HEK293 (cell line): ENCODE data around the gene PRPF4.
A peak's percentile ranks its signal among the peaks of the same experiment; 100 is the strongest.

ENCODE experiments used
- CTCF ChIA-PET: fragments of 350-600 bp; formaldehyde crosslinking; extraction: SDS; loops from one replicate; lab custom pipeline; 2021; ENCODE audit warnings: antibody characterized with exemption; lab: Yijun Ruan, JAX
- POLR2A ChIA-PET: fragments of 300-600 bp; formaldehyde crosslinking; extraction: SDS; loops from one replicate; lab custom pipeline; 2020; ENCODE audit warnings: antibody characterized with exemption, inconsistent platforms; lab: Yijun Ruan, JAX
- H3K27ac ChIP-seq: fragments of 200-500 bp; sonication (Bioruptor generic); 2 replicates; pipeline ENCODE4 v1.5.1; 2014; ENCODE audit warnings: low read depth, low read length, control low read depth, inconsistent platforms; ENCODE audit errors: extremely low read depth
- H3K36me3 ChIP-seq, 2 experiments: fragments of 200-500 bp in 1 of 2; sonication (Bioruptor generic) in 1 of 2; 1 replicate in 1 of 2; 2 replicates in 1 of 2; pipeline ENCODE4 v1.5.1; 2014 to 2017; ENCODE audit warnings: inconsistent platforms in 2 of 2, low read length in 2 of 2; ENCODE audit not compliant: control insufficient read depth in 2 of 2, insufficient read depth in 1 of 2
- H3K4me1 ChIP-seq: fragments of 200-500 bp; sonication (Bioruptor generic); 2 replicates; pipeline ENCODE4 v1.5.1; 2014; ENCODE audit warnings: mild to moderate bottlenecking, low read length, inconsistent platforms; ENCODE audit not compliant: control insufficient read depth, insufficient read depth
- H3K4me3 ChIP-seq: 2 replicates; pipeline ENCODE4 v1.5.1; 2011; ENCODE audit warnings: low read depth, mild to moderate bottlenecking, control low read depth, low read length, moderate library complexity
- H3K9me3 ChIP-seq: fragments of 200-500 bp; sonication (Bioruptor generic); 2 replicates; pipeline ENCODE4 v1.5.1; 2014; ENCODE audit warnings: low read depth, low read length, inconsistent platforms; ENCODE audit not compliant: control insufficient read depth, insufficient read depth
- HOXD13 ChIP-seq: sonication (generic); formaldehyde crosslinking; IDR thresholded peaks from 2 replicates; pipeline ENCODE4 v1.8.0; 2022; ENCODE audit warnings: missing genetic modification reagents, borderline replicate concordance
- KLF1 ChIP-seq: fragments of 450-650 bp; formaldehyde crosslinking; IDR thresholded peaks from 2 replicates; pipeline ENCODE4 v1.5.1; 2016; ENCODE audit warnings: missing biosample characterization, missing genetic modification characterization
- SALL2 ChIP-seq: fragments of 450-650 bp; formaldehyde crosslinking; IDR thresholded peaks from 2 replicates; pipeline ENCODE4 v1.5.0; 2017; ENCODE audit warnings: missing biosample characterization, mild to moderate bottlenecking, missing genetic modification characterization, borderline replicate concordance
- SP2 ChIP-seq: fragments of 450-650 bp; formaldehyde crosslinking; IDR thresholded peaks from 2 replicates; pipeline ENCODE4 v1.5.1; 2016; ENCODE audit warnings: missing biosample characterization, missing genetic modification characterization
- ZBTB20 ChIP-seq: fragments of 450-650 bp; formaldehyde crosslinking; IDR thresholded peaks from 2 replicates; pipeline ENCODE4 v1.5.1; 2016; ENCODE audit warnings: missing biosample characterization, missing genetic modification characterization
- ZEB2 ChIP-seq: fragments of 450-650 bp; formaldehyde crosslinking; IDR thresholded peaks from 2 replicates; pipeline ENCODE4 v1.5.1; 2016; ENCODE audit warnings: missing biosample characterization, missing genetic modification characterization
- ZFP41 ChIP-seq: fragments of 450-650 bp; formaldehyde crosslinking; IDR thresholded peaks from 2 replicates; pipeline ENCODE4 v1.5.1; 2016; ENCODE audit warnings: missing biosample characterization, missing genetic modification characterization, borderline replicate concordance
- ZNF223 ChIP-seq: fragments of 450-650 bp; formaldehyde crosslinking; IDR thresholded peaks from 2 replicates; pipeline ENCODE4 v1.5.1; 2016; ENCODE audit warnings: missing biosample characterization, missing genetic modification characterization
- ZNF24 ChIP-seq: fragments of 450-650 bp; formaldehyde crosslinking; IDR thresholded peaks from 2 replicates; pipeline ENCODE4 v1.5.1; 2016; ENCODE audit warnings: missing biosample characterization, missing genetic modification characterization
- ZNF248 ChIP-seq: fragments of 450-650 bp; formaldehyde crosslinking; IDR thresholded peaks from 2 replicates; pipeline ENCODE4 v1.5.1; 2017; ENCODE audit warnings: missing biosample characterization, missing genetic modification characterization
- ZNF274 ChIP-seq, 2 experiments: fragments of 200-500 bp in 1 of 2; fragments of 450-650 bp in 1 of 2; sonication (Bioruptor generic) in 1 of 2; formaldehyde crosslinking in 1 of 2; IDR thresholded peaks; 2 replicates each; pipeline versions ENCODE4 v1.5.1 to v1.6.1; 2014 to 2016; ENCODE audit warnings: borderline replicate concordance in 1 of 2, inconsistent platforms in 1 of 2, low read length in 1 of 2, missing biosample characterization in 1 of 2, missing genetic modification characterization in 1 of 2
- ZNF341 ChIP-seq: fragments of 450-650 bp; formaldehyde crosslinking; IDR thresholded peaks from 2 replicates; pipeline ENCODE4; 2016; ENCODE audit warnings: low read depth, missing biosample characterization, missing genetic modification characterization
- ZNF350 ChIP-seq: fragments of 450-650 bp; formaldehyde crosslinking; IDR thresholded peaks from 2 replicates; pipeline ENCODE4 v1.5.0; 2017; ENCODE audit warnings: missing biosample characterization, mild to moderate bottlenecking, missing genetic modification characterization
- ZNF404 ChIP-seq: fragments of 450-650 bp; formaldehyde crosslinking; IDR thresholded peaks from 2 replicates; pipeline ENCODE4 v1.5.1; 2017; ENCODE audit warnings: missing biosample characterization, missing genetic modification characterization
- ZNF426 ChIP-seq: fragments of 450-650 bp; formaldehyde crosslinking; IDR thresholded peaks from 2 replicates; pipeline ENCODE4 v1.5.1; 2017; ENCODE audit warnings: missing biosample characterization, missing genetic modification characterization, mild to moderate bottlenecking, inconsistent platforms, moderate library complexity
- ZNF473 ChIP-seq: fragments of 450-650 bp; formaldehyde crosslinking; IDR thresholded peaks from 2 replicates; pipeline ENCODE4 v1.5.1; 2017; ENCODE audit warnings: missing biosample characterization, missing genetic modification characterization
- ZNF48 ChIP-seq: fragments of 450-650 bp; formaldehyde crosslinking; IDR thresholded peaks from 2 replicates; pipeline ENCODE4 v1.5.1; 2016; ENCODE audit warnings: missing biosample characterization, missing genetic modification characterization
- ZNF529 ChIP-seq: fragments of 450-650 bp; formaldehyde crosslinking; IDR thresholded peaks from 2 replicates; pipeline ENCODE4 v1.5.1; 2017; ENCODE audit warnings: missing genetic modification characterization, missing biosample characterization; ENCODE audit not compliant: insufficient replicate concordance
- ZNF548 ChIP-seq: fragments of 450-650 bp; formaldehyde crosslinking; IDR thresholded peaks from 2 replicates; pipeline ENCODE4 v1.5.1; 2016; ENCODE audit warnings: missing biosample characterization, missing genetic modification characterization
- ZNF600 ChIP-seq: fragments of 450-650 bp; formaldehyde crosslinking; IDR thresholded peaks from 2 replicates; pipeline ENCODE4 v1.5.1; 2016; ENCODE audit warnings: missing biosample characterization, missing genetic modification characterization
- ZNF660 ChIP-seq: fragments of 450-650 bp; IDR thresholded peaks from 2 replicates; pipeline ENCODE4 v1.5.1; 2018; ENCODE audit warnings: missing biosample characterization, mild to moderate bottlenecking, missing genetic modification characterization
- ZNF707 ChIP-seq: fragments of 450-650 bp; formaldehyde crosslinking; IDR thresholded peaks from 2 replicates; pipeline ENCODE4 v1.5.1; 2016; ENCODE audit warnings: missing biosample characterization, missing genetic modification characterization
- ZNF747 ChIP-seq: fragments of 450-650 bp; formaldehyde crosslinking; IDR thresholded peaks from 2 replicates; pipeline ENCODE4 v1.5.1; 2016; ENCODE audit warnings: missing biosample characterization, missing genetic modification characterization
- ZNF768 ChIP-seq: fragments of 450-650 bp; formaldehyde crosslinking; IDR thresholded peaks from 2 replicates; pipeline ENCODE4 v1.5.1; 2018; ENCODE audit warnings: missing biosample characterization, mild to moderate bottlenecking, missing genetic modification characterization
- TF ChIP-seq, protein P1 (sequence below): fragments of 450-650 bp; formaldehyde crosslinking; IDR thresholded peaks from 2 replicates; pipeline ENCODE4 v1.5.1; 2016; ENCODE audit warnings: missing biosample characterization, missing genetic modification characterization
- TF ChIP-seq, protein P2 (sequence below): fragments of 450-650 bp; formaldehyde crosslinking; IDR thresholded peaks from 2 replicates; pipeline ENCODE4 v1.5.1; 2016; ENCODE audit warnings: missing biosample characterization, missing genetic modification characterization
- TF ChIP-seq, protein P3 (sequence below): fragments of 450-650 bp; formaldehyde crosslinking; IDR thresholded peaks from 2 replicates; pipeline ENCODE4 v1.5.1; 2016; ENCODE audit warnings: missing biosample characterization, missing genetic modification characterization
- TF ChIP-seq, protein P4 (sequence below): fragments of 450-650 bp; formaldehyde crosslinking; IDR thresholded peaks from 2 replicates; pipeline ENCODE4 v1.5.1; 2016; ENCODE audit warnings: missing biosample characterization, missing genetic modification characterization

The PRPF4 gene

GRCh38 chr9:113275157-113276131 is at the start of gene PRPF4, which contains the start of gene CDC26:
PRPF4 (plus strand) TSS chr9:113275658; CDS start chr9:113275744, 86 bp downstream.
CDC26 (minus strand) TSS chr9:113275572; CDS start chr9:113272507, 3,065 bp downstream.
- no peaks in the 10 kb centered on the region for H3K9me3 ChIP-seq
- peak within 1 kb of the TSS; percentile 85 for H3K4me3 ChIP-seq
- CTCF ChIA-PET = interaction anchor here (0.6 to 5.6 kb wide), 35 partner anchors 9 to 772 kb away, joined by 3 to 64 read pairs (median 5); partner anchors contain the start of genes ALAD, BSPRY, FKBP15 and SLC31A1
- 0 out of 2 replicates have a peak, but pooled peaks cover 3% of the 10 kb centered on the region for H3K4me1 ChIP-seq
- peak within 1 kb of the TSS; percentile 49 for H3K27ac ChIP-seq
- H3K36me3 ChIP-seq = peaks cover 33 to 64% of the 10 kb centered on the region in 2 experiments
- POLR2A ChIA-PET = interaction anchor here (0.6 to 4.5 kb wide), 21 partner anchors 9 to 383 kb away, joined by 3 to 44 read pairs (median 6); partner anchors contain the start of genes ALAD, BSPRY, C9orf43 and FKBP15
- TF ChIP-seq ZNF248 (tag by site-specific recombination) (no peak), ZNF600 (tag by site-specific recombination) (no peak), ZNF426 (no peak), ZNF24 (0 out of 2 replicates have a peak, but pooled peaks have one; percentile 14), HOXD13 (CRISPR knock-in tag) (no peak), ZNF223 (no peak), ZNF473 (no peak), ZNF350 (no peak), ZNF747 (tag by site-specific recombination) (no peak), ZNF404 (no peak), ZNF48 (tag by site-specific recombination) (no peak), ZEB2 (tag by site-specific recombination) (0 out of 2 replicates have a peak, but pooled peaks have one; percentile 16), ZFP41 (tag by site-specific recombination) (no peak), ZNF707 (tag by site-specific recombination) (no peak), ZNF274 (IDR thresholded peaks at IDR 0.05; ENCODE audit: low read length) (no peak), ZNF274 (tag by site-specific recombination; IDR thresholded peaks at IDR 0.05; ENCODE audit: borderline replicate concordance) (no peak), ZNF660 (tag by site-specific recombination) (0 out of 2 replicates have a peak, but pooled peaks have one; percentile 17), ZNF341 (tag by site-specific recombination) (peak; percentile 95), ZNF529 (no peak), ZBTB20 (tag by site-specific recombination) (peak; percentile 57; the same call in 1 of the 2 replicates), ZNF548 (tag by site-specific recombination) (no peak), ZNF768 (tag by site-specific recombination) (no peak), SALL2 (tag by site-specific recombination) (no peak), SP2 (tag by site-specific recombination) (peak; percentile 95), KLF1 (tag by site-specific recombination) (peak; percentile 25; the same call in 1 of the 2 replicates)
- TF ChIP-seq, protein P1, sequence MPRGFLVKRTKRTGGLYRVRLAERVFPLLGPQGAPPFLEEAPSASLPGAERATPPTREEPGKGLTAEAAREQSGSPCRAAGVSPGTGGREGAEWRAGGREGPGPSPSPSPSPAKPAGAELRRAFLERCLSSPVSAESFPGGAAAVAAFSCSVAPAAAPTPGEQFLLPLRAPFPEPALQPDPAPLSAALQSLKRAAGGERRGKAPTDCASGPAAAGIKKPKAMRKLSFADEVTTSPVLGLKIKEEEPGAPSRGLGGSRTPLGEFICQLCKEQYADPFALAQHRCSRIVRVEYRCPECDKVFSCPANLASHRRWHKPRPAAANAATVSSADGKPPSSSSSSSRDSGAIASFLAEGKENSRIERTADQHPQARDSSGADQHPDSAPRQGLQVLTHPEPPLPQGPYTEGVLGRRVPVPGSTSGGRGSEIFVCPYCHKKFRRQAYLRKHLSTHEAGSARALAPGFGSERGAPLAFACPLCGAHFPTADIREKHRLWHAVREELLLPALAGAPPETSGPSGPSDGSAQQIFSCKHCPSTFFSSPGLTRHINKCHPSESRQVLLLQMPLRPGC = 0 out of 2 replicates have a peak, but pooled peaks have one; percentile 11
- TF ChIP-seq, protein P2, sequence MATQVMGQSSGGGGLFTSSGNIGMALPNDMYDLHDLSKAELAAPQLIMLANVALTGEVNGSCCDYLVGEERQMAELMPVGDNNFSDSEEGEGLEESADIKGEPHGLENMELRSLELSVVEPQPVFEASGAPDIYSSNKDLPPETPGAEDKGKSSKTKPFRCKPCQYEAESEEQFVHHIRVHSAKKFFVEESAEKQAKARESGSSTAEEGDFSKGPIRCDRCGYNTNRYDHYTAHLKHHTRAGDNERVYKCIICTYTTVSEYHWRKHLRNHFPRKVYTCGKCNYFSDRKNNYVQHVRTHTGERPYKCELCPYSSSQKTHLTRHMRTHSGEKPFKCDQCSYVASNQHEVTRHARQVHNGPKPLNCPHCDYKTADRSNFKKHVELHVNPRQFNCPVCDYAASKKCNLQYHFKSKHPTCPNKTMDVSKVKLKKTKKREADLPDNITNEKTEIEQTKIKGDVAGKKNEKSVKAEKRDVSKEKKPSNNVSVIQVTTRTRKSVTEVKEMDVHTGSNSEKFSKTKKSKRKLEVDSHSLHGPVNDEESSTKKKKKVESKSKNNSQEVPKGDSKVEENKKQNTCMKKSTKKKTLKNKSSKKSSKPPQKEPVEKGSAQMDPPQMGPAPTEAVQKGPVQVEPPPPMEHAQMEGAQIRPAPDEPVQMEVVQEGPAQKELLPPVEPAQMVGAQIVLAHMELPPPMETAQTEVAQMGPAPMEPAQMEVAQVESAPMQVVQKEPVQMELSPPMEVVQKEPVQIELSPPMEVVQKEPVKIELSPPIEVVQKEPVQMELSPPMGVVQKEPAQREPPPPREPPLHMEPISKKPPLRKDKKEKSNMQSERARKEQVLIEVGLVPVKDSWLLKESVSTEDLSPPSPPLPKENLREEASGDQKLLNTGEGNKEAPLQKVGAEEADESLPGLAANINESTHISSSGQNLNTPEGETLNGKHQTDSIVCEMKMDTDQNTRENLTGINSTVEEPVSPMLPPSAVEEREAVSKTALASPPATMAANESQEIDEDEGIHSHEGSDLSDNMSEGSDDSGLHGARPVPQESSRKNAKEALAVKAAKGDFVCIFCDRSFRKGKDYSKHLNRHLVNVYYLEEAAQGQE (tag by site-specific recombination) = no peak; the same call in 1 of the 2 replicates
- TF ChIP-seq, protein P3, sequence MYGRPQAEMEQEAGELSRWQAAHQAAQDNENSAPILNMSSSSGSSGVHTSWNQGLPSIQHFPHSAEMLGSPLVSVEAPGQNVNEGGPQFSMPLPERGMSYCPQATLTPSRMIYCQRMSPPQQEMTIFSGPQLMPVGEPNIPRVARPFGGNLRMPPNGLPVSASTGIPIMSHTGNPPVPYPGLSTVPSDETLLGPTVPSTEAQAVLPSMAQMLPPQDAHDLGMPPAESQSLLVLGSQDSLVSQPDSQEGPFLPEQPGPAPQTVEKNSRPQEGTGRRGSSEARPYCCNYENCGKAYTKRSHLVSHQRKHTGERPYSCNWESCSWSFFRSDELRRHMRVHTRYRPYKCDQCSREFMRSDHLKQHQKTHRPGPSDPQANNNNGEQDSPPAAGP (tag by site-specific recombination) = peak; percentile 43; the same call in 1 of the 2 replicates
- TF ChIP-seq, protein P4, sequence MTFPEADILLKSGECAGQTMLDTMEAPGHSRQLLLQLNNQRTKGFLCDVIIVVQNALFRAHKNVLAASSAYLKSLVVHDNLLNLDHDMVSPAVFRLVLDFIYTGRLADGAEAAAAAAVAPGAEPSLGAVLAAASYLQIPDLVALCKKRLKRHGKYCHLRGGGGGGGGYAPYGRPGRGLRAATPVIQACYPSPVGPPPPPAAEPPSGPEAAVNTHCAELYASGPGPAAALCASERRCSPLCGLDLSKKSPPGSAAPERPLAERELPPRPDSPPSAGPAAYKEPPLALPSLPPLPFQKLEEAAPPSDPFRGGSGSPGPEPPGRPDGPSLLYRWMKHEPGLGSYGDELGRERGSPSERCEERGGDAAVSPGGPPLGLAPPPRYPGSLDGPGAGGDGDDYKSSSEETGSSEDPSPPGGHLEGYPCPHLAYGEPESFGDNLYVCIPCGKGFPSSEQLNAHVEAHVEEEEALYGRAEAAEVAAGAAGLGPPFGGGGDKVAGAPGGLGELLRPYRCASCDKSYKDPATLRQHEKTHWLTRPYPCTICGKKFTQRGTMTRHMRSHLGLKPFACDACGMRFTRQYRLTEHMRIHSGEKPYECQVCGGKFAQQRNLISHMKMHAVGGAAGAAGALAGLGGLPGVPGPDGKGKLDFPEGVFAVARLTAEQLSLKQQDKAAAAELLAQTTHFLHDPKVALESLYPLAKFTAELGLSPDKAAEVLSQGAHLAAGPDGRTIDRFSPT (tag by site-specific recombination) = peak; percentile 64; the same call in 1 of the 2 replicates
